Breast epithelium (tissue), 3 donors: ENCODE results near the gene CFAP58.

Source experiments
- CTCF ChIP-seq, 3 donors: fragments of 450-650 bp; IDR thresholded peaks; one replicate each; pipeline ENCODE4 v1.5.1; 2016 to 2017; ENCODE audit warnings: antibody characterized with exemption in 3 of 3, mild to moderate bottlenecking in 3 of 3, moderate library complexity in 3 of 3
- POLR2A ChIP-seq: fragments of 450-650 bp; IDR thresholded peaks from one replicate; pipeline ENCODE4 v1.6.1; 2016; ENCODE audit warnings: antibody characterized with exemption, mild to moderate bottlenecking, moderate library complexity

- no peak for TF ChIP-seq POLR2A
- no peak for TF ChIP-seq CTCF (IDR thresholded peaks at IDR 0.05)
Measured at GRCh38 chr10:104336821-104337467, 16.7 kb upstream of the CFAP58 start.
